Right ventricle myocardium superior (tissue), 1 donor: ENCODE results near the gene SOCS3. TPM values are rescaled to one million over a fixed set of nuclear protein-coding genes. Genes with fewer than 3 reads are reported as not detected.

Experiments used
- ATAC-seq: fragments of 200-7000 bp; cut with Tn5 transposase; one replicate; pipeline ENCODE4 v1.9.1; 2020; ENCODE audit warnings: mild to moderate bottlenecking; ENCODE audit not compliant: poor library complexity
- DNase-seq: peaks from one replicate; pipeline ENCODE4 v3.0.0-alpha.2; 2020
- intact Hi-C: fragments of 100-400 bp; cut with DNase I; formaldehyde crosslinking; loops from one replicate; pipeline ENCODE4 v1.11.2; 2022
- long read RNA-seq: library from polyadenylated mRNA; unstranded; transcript quantifications from one replicate; pipeline ENCODE4 v2.0.0, GENCODE V29; 2021
- total RNA-seq: library from RNA; stranded (reverse); fragmentation: NEBNext Ultra II Directional; extraction: Animal tissue kit (Norgen Biotek cat#: 25700); gene quantifications from one replicate; pipeline ENCODE4 v1.2.1, GENCODE V29; 2021
- donor health status: DM: no; HTN: yes; CAD: no; lungs with severe emphysema.

SOCS3 gene, protein sequence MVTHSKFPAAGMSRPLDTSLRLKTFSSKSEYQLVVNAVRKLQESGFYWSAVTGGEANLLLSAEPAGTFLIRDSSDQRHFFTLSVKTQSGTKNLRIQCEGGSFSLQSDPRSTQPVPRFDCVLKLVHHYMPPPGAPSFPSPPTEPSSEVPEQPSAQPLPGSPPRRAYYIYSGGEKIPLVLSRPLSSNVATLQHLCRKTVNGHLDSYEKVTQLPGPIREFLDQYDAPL
- 10.5 TPM for total RNA-seq
- long read RNA-seq, transcript SOCS3-201 (2 exons, 2,734 nt): major isoform, 112 of 124 reads
- long read RNA-seq, partial matches to known transcripts: 0 of 124 reads
- long read RNA-seq, other reads (novel, unspliced or antisense): 12 of 124 reads

DNA sequence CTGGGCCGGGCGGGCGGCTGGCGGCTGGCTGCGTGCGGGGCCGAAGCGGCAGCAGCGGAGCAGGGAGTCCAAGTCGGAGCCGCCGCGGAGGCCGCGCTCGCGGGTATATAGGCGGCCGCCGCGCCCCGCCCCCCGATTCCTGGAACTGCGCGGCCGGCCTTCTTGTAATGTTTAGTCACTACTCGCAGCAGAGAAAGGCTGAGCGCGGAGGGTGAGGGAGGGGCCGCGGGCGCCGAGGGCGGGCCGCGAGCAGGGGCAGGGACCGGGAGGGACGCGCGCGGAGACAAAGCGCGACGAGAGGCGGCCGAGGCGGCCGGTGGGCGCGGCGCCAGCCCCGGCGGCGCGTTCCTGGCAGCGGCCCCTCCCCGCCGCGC, at the start of gene SOCS3:
TSS of gene SOCS3 (minus strand) at position 81 of the 374 bp plus-strand sequence. CDS start 982 bp downstream, outside the sequence.
- peak; percentile 97 for DNase-seq
- intact Hi-C loops: loop anchor here (2.0 to 5.0 kb wide), 2 partner anchors 63 to 68 kb away; no protein-coding TSS in a partner anchor
- ATAC-seq: peak; percentile 81

DNA sequence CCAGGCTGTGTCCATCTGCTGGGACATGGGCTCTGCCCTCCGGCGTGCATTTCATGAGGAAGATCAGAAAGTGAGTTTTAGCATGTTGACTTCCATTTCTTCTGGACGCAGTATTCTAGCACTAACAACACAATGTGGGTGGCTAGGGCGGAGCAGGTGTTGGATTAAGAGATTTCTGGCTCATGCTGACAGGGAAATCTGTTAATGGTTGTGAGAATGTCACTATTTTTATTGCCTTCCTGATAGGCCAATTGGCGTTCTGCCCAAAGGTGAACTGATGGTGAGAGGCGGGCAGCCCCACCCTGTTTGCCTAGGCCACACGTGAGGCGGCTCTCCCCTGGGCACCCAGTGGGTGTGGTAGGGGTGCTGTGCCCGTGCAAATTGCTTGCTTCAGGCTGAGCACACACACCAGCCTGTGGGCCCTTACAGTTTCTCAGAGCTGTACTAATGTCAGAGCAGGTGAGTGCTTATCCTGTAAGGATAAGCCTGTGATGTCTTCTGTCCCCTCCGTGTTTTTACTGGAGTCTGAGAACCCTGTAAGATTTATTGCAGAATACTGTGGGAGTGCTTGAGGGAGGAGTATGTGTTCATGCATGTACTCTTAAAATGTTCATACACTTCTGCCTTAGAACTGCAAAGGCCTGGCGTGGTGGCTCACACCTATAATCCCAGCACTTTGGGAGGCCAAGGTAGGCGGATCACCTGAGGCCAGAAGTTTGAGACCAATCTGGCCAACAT, 49.5 kb upstream of the SOCS3 start:
- ATAC-seq: no peak
- no peak for DNase-seq
- intact Hi-C loops: no loop called here

DNA sequence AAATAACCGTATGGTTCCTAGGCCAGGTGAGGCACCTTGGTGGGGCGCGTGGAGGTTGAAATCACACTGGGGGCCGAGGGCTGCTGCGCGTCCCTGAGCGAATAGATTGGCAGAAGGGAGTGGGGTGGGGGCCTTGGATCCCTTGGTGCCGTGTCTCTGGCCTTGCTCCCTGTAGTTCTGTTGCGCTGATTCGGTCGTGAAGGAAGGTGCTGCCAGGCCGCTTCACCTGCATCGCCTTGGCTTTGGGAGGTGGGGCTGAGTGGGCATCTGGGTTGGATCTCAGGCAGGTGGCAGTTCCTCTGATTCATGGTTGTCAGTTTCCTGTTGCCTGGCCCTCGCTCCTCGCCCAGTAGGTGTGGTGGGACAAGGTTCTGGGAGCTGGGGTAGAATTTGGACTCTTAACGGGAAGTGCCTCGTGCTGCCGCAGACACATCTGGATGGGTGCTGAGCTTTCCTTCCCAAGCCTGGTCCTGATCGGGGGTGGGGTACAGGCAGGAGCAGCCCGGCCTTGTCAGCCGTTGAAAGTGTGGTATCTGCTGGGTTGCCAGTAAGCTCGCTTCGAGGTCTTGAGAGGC, 48.7 kb upstream of the SOCS3 start:
- intact Hi-C loops: no loop called here
- no peak for DNase-seq
- no peak for ATAC-seq

DNA sequence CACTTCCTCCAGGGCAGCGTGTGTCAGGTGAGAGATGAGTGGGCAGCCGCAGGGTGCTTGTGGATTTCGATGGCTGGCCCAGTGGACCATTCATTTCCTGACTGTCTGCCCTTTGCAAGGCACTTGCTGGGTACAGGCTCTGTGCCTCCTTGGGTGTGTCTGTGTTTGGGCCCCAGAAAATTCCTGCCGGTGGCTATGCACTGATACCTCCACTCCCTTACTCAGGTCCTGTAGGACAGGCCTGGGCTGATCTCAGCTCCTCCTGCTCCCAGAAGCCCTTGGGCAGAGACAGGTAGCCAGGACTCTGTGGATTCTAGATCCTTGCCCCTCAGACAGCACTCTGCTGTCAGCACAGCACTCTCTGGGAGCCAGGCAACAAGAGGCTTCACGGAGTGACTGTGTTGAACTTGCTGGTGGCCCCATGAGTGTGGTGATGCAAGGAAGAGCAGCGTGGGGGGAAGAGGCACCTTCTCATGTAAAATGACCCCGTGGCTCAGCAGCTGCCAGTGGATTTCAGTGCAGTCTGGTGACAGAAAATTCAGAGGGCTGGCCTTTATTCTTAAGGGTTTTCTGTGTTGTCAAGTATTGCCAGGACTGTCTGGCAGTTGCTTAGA, 47.6 kb upstream of the SOCS3 start:
- DNase-seq (no peak), ATAC-seq (no peak)
- intact Hi-C loops: no loop called here

DNA sequence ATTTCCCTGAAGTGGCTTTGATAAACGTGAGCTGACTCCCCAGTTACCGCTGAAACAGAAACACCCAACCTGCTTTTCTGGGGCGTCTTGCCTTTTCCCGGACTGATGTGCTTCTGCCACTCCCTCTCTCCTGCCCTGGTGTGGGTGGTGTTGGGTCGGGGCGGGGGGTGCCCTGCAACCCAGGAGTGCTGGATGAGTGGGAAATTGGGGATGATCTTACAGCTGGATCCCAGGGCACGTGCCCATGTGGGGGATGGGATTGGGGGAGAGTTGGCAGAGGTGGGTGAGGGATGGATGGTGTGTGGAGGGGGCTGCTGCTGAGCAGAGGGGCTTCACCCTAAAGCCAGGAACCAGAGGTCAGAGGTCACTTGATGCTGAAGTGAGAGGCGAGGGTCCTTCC, 47.0 kb upstream of the SOCS3 start:
- DNase-seq: no peak
- intact Hi-C loops: no loop called here
- ATAC-seq: no peak

DNA sequence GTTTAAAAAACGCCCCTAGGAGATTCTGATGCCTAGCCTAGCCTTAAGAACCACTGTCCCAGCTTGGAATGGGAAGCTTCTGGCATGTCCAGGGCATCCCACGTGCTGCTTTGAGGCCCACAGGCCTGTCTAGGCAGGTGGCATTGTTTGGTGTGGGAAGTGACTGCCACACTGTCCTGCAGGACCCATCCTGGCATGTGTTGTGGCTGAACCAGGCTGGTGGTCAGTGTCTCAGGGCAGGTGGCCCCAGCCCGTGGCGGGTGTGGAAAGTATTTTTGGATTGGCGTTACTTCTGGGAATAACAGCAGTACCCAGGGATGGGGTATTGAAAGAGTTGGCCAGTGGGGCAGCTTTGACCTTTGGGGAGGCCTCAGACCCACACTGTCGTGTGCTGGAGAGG, 46.5 kb upstream of the SOCS3 start:
- DNase-seq (no peak), ATAC-seq (no peak)
- intact Hi-C loops: no loop called here

DNA sequence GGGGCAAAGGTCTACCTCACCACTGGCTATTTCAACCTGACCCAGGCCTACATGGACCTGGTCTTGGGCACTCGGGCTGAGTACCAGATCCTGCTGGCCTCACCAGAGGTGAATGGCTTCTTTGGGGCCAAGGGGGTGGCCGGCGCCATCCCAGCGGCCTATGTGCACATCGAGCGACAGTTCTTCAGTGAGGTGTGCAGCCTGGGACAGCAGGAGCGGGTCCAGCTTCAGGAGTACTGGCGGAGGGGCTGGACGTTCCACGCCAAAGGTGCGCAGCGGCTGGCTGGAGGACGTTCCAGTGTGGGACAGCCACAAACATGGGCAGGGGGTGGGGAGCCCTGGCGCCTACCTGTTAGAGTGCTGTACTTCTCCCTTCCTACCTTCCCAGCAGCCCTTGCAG, 43.9 kb upstream of the SOCS3 start:
- ATAC-seq (no peak), DNase-seq (no peak)
- intact Hi-C loops: no loop called here

DNA sequence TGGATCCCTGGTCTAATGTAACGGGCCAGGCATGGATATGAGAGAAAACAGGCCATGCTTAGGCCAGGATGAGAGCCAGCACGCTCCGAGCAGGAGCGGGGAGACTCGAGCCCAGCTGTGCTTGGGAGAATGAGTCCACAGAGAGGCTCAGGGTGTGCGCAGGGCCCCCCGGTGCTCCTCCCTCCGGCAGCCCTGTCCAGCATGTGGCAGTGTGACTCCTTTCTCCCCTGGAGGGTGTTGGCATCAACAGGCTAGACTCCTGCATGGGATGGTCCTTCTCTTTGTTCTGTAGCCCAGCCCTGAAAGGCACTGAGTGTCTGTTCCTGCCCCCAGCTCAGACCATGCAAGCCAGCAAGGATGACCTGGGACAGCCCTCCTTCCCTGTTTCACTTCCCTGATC, 42.0 kb upstream of the SOCS3 start:
- ATAC-seq (no peak), DNase-seq (no peak)
- intact Hi-C loops: no loop called here

DNA sequence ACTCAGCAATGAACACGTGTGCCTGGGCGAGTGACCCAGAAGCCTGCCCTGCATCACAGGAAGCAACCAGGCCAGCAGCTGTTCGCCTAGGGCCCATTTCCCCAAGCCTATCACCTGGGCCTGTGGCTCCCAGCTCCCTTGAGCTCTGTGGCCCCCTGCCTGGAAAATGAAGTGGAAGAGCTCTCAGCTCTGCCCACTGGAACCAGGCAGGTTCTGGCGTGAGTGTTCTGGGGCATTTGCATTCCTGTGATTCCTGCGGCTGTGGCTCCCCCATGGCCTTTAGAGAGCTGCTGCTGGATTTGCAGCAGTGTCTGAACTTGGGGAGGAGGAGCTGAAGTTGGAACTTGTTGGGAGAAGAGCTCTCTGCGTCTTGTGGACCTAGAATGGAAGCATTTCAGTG, 41.4 kb upstream of the SOCS3 start:
- DNase-seq (no peak), ATAC-seq (no peak)
- intact Hi-C loops: no loop called here

DNA sequence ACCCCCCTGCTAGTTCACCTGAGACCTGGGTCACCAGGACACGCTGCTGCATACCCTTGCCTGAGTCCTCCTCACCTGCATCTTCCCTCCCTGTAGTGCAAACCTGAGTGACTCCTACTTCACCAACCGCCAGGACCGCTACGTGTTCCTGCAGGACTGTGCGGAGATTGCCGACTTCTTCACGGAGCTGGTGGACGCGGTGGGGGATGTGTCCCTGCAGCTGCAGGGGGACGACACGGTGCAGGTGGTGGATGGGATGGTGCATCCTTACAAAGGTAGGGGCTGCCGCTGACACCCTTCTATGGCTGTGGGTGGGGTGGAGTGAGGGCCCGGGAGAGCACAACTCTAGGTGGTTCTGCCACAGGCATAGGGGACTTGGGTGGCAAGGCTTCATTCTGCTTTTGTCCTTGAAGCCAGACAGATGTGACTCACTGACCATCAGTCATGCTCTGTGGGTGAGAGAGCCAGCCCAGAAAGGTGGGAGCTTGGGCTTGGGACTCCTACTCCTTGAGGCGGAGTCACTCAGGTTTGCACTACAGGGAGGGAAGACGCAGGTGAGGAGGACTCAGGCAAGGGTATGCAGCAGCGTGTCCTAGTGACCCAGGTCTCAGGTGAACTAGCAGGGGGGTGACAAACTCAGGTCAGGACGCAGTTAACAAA, 40.8 kb upstream of the SOCS3 start:
- intact Hi-C loops: no loop called here
- no peak for ATAC-seq
- DNase-seq: no peak

DNA sequence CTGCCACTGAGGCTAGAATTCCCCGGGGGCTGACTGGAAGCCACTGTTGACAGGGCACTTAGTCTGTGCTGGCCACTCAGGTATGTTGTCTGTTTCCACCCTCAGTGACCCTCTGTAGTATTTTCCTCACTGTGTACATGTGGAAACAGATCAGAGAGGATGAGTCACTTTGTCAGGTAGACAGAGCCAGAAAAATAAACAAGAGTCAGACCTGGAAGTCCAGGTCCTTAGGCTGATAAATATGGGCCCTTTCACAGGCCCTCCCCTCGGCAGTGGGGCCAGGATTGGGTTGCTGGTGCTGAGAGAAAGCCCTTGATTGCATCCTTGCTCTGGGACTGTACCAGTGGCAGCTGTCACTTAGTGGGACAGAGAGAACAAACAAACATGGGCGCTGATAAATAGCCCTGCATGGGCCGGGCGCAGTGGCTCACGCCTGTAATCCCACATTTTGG, 39.8 kb upstream of the SOCS3 start:
- DNase-seq (no peak), ATAC-seq (no peak)
- intact Hi-C loops: no loop called here

DNA sequence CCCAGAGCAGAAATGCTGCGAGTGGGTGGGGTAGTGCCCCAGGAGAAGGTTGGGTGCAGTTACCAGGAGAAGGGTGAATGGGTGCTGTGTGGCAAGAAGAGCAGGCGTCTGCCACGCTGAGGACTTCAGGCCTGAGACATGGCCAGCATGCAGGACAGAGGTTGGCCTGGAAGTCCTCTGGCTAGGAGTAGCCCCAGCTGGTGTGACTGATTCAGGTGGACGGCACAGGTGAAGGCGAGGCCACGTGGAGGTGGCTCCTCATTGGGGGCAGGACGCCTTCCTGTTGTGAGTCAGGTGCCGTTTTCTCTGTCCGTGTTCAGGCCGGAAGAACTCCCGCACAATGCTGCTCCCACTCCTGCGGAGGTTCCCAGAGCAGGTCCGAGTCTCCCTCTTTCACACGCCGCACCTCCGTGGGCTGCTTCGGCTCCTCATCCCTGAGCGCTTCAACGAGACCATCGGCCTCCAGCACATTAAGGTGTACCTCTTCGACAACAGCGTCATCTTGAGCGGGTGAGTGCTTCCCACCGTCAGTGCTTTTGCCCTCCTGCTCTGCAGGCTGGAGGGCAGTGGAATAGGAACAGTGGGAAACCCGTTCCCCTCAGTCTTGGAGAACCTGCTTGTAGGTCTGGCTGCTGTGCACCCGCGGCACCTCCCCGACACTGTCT, 39.3 kb upstream of the SOCS3 start:
- ATAC-seq (no peak), DNase-seq (no peak)
- intact Hi-C loops: no loop called here

DNA sequence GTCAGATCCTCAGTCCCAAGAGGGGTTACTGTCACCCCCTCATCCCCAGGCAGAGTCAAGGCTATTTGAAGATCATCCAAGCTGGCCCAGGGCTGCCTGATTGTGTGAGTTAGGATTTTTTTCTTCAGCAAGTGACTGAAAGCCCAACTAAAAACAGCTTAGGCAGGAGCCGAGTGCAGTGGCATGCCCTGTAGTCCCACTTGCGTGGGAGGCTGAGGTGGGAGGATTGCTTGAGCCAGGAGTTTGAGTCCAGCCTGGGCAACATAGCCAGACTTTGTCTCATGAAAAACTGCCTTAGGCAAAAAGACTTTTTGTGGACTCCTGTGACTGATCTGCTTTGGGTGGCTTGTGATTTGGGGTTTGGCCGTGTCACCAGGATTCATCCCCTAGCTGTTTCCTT, 38.5 kb upstream of the SOCS3 start:
- ATAC-seq (no peak), DNase-seq (no peak)
- intact Hi-C loops: no loop called here

DNA sequence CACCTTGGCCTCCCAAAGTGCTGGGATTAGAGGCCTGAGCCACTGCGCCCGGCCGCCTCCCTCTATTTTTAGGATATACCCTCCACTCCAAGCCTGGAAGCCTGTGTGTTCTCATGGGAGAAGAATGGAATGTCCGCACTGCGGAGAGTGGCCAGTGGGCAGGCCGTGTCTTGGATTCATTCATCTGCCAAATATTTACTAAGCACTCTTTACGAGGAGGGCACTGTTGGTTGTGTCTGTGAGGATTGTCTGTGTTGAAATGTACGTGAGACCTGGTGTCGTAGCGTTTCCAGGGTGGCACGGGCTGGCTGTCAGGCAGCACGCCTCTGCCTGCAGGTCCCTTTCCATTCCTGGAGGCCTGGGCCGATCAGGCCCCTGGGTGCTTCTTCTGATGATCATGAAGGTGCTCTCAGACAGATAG, 37.8 kb upstream of the SOCS3 start:
- ATAC-seq: peak; percentile 91
- intact Hi-C loops: no loop called here

DNA sequence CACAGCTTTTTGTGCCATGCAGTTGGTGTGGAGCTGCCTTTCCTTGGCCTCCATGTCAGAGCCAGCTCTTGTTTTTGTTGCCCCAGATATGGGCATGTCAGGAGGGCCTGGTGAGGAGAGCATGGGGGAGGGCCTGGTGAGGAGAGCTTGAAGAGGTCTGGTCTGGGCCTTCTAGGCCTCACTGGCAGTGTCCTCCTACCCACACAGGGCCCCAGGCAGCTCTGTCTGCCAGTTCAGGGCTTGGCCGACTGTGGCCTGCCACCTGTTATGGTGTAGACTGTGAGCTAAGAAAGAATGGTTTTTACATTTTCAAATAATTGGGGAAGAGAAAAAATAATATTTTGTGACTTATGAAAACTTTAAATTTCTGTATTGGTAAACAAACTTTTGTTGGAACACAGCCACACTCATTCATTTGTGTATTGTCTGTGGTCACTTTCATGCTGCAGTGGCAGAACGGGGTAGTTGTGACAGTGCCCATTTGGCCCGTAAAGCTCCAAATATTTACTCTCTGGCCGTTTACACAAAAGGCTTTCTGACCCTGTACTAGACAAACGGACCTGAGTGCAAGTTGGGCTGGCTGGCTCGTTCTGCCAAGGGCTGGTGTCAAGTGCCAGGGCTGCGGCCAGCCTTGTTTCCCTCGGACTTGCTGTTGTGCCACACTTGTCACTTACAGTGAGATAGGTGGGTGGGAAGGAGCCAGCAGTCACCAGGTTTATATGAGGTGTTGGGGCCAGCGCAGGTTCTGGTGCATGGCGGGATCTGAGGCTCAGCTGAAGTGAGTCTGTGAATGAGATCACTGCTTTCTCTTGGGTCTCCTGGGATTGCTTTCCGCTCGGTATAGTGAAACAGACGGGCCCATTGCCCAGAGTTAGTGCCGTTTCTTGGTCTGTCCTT, 36.8 kb upstream of the SOCS3 start:
- ATAC-seq (peak; percentile 82), DNase-seq (peak; percentile 68)
- intact Hi-C loops: no loop called here

More for the DNA sequence above, 37.8 kb upstream of the SOCS3 start:
- DNase-seq: peak; percentile 73

DNA sequence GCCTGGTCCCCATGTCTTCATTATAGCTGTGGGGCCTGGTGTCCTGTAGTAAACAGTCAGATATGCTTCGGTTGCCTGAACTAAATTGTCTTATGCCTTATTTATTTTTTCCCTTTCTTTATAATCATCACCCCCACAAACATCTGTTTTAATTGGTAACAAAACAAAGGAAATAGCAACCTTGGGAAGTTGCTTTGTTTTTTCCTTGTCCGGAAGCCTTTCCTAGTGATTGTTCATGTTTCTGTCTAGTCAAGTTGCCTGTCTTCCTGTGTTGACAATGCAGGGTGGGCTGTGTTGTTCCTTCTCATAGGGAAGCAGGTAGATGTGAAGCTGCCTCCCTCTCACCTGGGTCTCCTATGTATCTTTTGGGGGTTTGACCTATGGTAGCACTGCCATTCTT, 35.3 kb upstream of the SOCS3 start:
- ATAC-seq (no peak), DNase-seq (no peak)
- intact Hi-C loops: no loop called here

DNA sequence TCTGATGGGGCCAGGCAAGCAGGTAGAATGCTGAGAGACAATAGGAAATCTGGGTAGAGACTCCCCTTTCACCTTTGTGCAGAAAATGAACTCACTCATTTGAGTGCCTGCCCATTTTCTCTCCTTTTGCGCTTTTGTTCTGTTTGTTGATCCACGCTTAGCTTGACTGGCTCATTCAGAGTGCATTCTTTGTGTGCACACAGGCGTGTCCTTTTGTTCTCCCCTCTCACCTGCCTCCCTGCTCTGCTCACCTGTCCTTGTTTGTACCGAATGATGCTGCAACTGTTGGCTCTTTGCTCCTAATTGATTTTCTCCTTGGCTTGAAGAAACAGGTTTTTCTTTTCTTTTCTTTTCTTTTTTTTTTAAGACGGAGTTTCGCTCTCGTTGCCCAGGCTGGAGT, 34.3 kb upstream of the SOCS3 start:
- DNase-seq: no peak

DNA sequence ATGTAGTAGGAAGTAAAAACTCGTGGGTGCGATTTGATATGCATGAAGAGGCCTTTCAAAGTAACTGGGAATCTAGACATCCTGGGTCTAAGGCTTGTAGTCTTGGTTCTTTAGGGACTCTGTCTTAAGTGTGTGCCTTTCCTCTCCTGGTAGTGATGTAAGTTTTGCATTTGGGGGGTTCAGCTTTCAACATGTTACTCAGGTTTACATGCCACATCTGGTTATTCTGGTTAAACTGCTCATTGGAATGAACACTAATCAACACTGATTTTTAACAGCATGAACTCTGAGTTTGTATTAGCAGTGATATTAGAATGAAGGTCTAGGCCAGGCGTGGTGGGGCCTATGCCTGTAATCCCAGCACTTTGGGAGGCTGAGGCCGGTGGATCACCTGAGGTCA, 33.7 kb upstream of the SOCS3 start:
- intact Hi-C loops: no loop called here
- ATAC-seq (no peak), DNase-seq (no peak)

More for the DNA sequence above, 34.3 kb upstream of the SOCS3 start:
- no peak for ATAC-seq
- intact Hi-C loops: no loop called here
